OCI-LY1 (cell line): Measurements from ENCODE around the gene MMP23B.

Experiments used
- H2AFZ ChIP-seq: fragments of 200-600 bp; sonication (generic), shearing (Covaris generic); 2 replicates; pipeline ENCODE4 v1.6.0; 2014; ENCODE audit warnings: antibody characterized with exemption, mild to moderate bottlenecking, low read length
- H3F3A ChIP-seq: fragments of 200-600 bp; sonication (generic), shearing (Covaris generic); 2 replicates; pipeline ENCODE4 v1.6.0; 2014; ENCODE audit warnings: mild to moderate bottlenecking, antibody characterized with exemption, low read length, moderate library complexity; ENCODE audit not compliant: insufficient read depth
- H3K27ac ChIP-seq: fragments of 200-600 bp; sonication (generic); 2 replicates; pipeline ENCODE4 v1.5.1; 2014; ENCODE audit warnings: low read length, mixed run types, mild to moderate bottlenecking, low read depth; ENCODE audit not compliant: poor library complexity, severe bottlenecking
- H3K27me3 ChIP-seq: fragments of 200-600 bp; sonication (generic); 2 replicates; pipeline ENCODE4 v1.6.0; 2014; ENCODE audit warnings: antibody characterized with exemption, mild to moderate bottlenecking, low read length, moderate library complexity; ENCODE audit not compliant: insufficient read depth
- H3K36me3 ChIP-seq: fragments of 200-600 bp; sonication (generic); 2 replicates; pipeline ENCODE4 v1.6.1; 2014; ENCODE audit warnings: mild to moderate bottlenecking, antibody characterized with exemption, low read length, moderate library complexity, mixed read lengths; ENCODE audit not compliant: insufficient read depth
- H3K4me1 ChIP-seq: fragments of 200-600 bp; sonication (generic); 2 replicates; pipeline ENCODE4 v1.5.1; 2014; ENCODE audit warnings: mild to moderate bottlenecking, low read length, moderate library complexity; ENCODE audit not compliant: insufficient read depth, severe bottlenecking
- H3K4me2 ChIP-seq: fragments of 200-600 bp; sonication (generic), shearing (Covaris generic); 2 replicates; pipeline ENCODE4 v1.6.1; 2014; ENCODE audit warnings: low read length
- H3K4me3 ChIP-seq: fragments of 200-600 bp; sonication (generic); 2 replicates; pipeline ENCODE4 v1.5.1; 2014; ENCODE audit warnings: low read length, low read depth, mild to moderate bottlenecking, mixed read lengths; ENCODE audit not compliant: poor library complexity, severe bottlenecking
- H3K79me2 ChIP-seq: fragments of 200-600 bp; shearing (Covaris generic); 2 replicates; pipeline ENCODE4 v1.6.1; 2016; ENCODE audit warnings: mixed run types, low read length, mixed read lengths; ENCODE audit not compliant: insufficient read depth
- H3K9ac ChIP-seq: fragments of 200-600 bp; sonication (generic), shearing (Covaris generic); 2 replicates; pipeline ENCODE4 v1.6.1; 2014; ENCODE audit warnings: mild to moderate bottlenecking, low read length, mixed read lengths
- H3K9me2 ChIP-seq: fragments of 200-600 bp; sonication (generic), shearing (Covaris generic); 2 replicates; pipeline ENCODE4 v1.6.1; 2014; ENCODE audit warnings: low read depth, mild to moderate bottlenecking, low read length, mixed read lengths
- H3K9me3 ChIP-seq: fragments of 200-600 bp; shearing (Covaris generic); 2 replicates; pipeline ENCODE4 v1.6.1; 2014; ENCODE audit warnings: low read length, mixed read lengths
- H4K20me1 ChIP-seq: fragments of 200-600 bp; sonication (generic), shearing (Covaris generic); 2 replicates; pipeline ENCODE4 v1.6.0; 2016; ENCODE audit warnings: mild to moderate bottlenecking, low read length; ENCODE audit not compliant: insufficient read depth
- CTCF ChIP-seq: fragments of 200-600 bp; sonication (generic), shearing (Covaris generic); IDR thresholded peaks from 2 replicates; pipeline ENCODE4 v1.5.1; 2017; ENCODE audit warnings: mild to moderate bottlenecking, antibody characterized with exemption, low read length, moderate library complexity, mixed read lengths
- EZH2 ChIP-seq: fragments of 200-600 bp; sonication (generic), shearing (Covaris generic); IDR thresholded peaks from 2 replicates; pipeline ENCODE4 v1.8.0; 2017; ENCODE audit warnings: borderline replicate concordance, mixed run types, mild to moderate bottlenecking, antibody characterized with exemption, low read length, moderate library complexity, mixed read lengths

MMP23B gene

GRCh38 chr1:1622010-1622787 is 9.8 kb upstream of the MMP23B start:
- H4K20me1 ChIP-seq = no peaks in the 10 kb centered on the region
- H3K9ac ChIP-seq = no peak overlapping the region

GRCh38 chr1:1622788-1623094 is 9.2 kb upstream of the MMP23B start:
- Histone ChIP-seq H4K20me1 (no peaks in the 10 kb centered on the region), H3F3A (no peaks in the 10 kb centered on the region), H3K4me1 (peaks cover 6% of the 10 kb centered on the region)

More at GRCh38 chr1:1622010-1622787, 9.8 kb upstream of the MMP23B start:
- no peak overlapping the region for H3K4me3 ChIP-seq
- H3F3A ChIP-seq = no peaks in the 10 kb centered on the region
- TF ChIP-seq CTCF = no peak
- TF ChIP-seq EZH2 = no peak
- no peaks in the 10 kb centered on the region for H3K9me3 ChIP-seq
- no peaks in the 10 kb centered on the region; the same call in 1 of the 2 replicates for H3K27me3 ChIP-seq
- no peak overlapping the region for H3K27ac ChIP-seq
- H3K4me2 ChIP-seq = no peak overlapping the region
- no peaks in the 10 kb centered on the region for H3K9me2 ChIP-seq
- no peak overlapping the region for H2AFZ ChIP-seq
- peaks cover under 1% of the 10 kb centered on the region for H3K4me1 ChIP-seq
- H3K36me3 ChIP-seq = no peaks in the 10 kb centered on the region; the same call in 1 of the 2 replicates
- H3K79me2 ChIP-seq = no peaks in the 10 kb centered on the region

GRCh38 chr1:1623181-1623630 is 8.8 kb upstream of the MMP23B start:
- H3K4me1 ChIP-seq = peaks cover 10% of the 10 kb centered on the region
- no peaks in the 10 kb centered on the region for H3K9me2 ChIP-seq
- H3K27ac ChIP-seq = no peak overlapping the region
- no peak overlapping the region for H3K9ac ChIP-seq
- H3K9me3 ChIP-seq = no peaks in the 10 kb centered on the region
- H3F3A ChIP-seq = no peaks in the 10 kb centered on the region
- TF ChIP-seq EZH2 = no peak
- no peak for TF ChIP-seq CTCF
- no peak overlapping the region for H3K4me3 ChIP-seq
- H3K79me2 ChIP-seq = no peaks in the 10 kb centered on the region
- no peak overlapping the region for H3K4me2 ChIP-seq
- no peak overlapping the region for H2AFZ ChIP-seq
- H3K27me3 ChIP-seq = no peaks in the 10 kb centered on the region; the same call in 1 of the 2 replicates
- H4K20me1 ChIP-seq = no peaks in the 10 kb centered on the region
- H3K36me3 ChIP-seq = no peaks in the 10 kb centered on the region

More at GRCh38 chr1:1622788-1623094, 9.2 kb upstream of the MMP23B start:
- no peak overlapping the region for H3K27ac ChIP-seq
- no peak overlapping the region for H2AFZ ChIP-seq
- H3K36me3 ChIP-seq = no peaks in the 10 kb centered on the region; the same call in 1 of the 2 replicates
- TF ChIP-seq CTCF (no peak), EZH2 (no peak)
- H3K9me2 ChIP-seq = no peaks in the 10 kb centered on the region
- no peaks in the 10 kb centered on the region for H3K79me2 ChIP-seq
- no peaks in the 10 kb centered on the region; the same call in 1 of the 2 replicates for H3K27me3 ChIP-seq
- H3K9me3 ChIP-seq = no peaks in the 10 kb centered on the region
- no peak overlapping the region for H3K9ac ChIP-seq
- H3K4me3 ChIP-seq = no peak overlapping the region
- H3K4me2 ChIP-seq = no peak overlapping the region
